Measurements from ENCODE around the gene CHST12.

Gene CHST12

DNA sequence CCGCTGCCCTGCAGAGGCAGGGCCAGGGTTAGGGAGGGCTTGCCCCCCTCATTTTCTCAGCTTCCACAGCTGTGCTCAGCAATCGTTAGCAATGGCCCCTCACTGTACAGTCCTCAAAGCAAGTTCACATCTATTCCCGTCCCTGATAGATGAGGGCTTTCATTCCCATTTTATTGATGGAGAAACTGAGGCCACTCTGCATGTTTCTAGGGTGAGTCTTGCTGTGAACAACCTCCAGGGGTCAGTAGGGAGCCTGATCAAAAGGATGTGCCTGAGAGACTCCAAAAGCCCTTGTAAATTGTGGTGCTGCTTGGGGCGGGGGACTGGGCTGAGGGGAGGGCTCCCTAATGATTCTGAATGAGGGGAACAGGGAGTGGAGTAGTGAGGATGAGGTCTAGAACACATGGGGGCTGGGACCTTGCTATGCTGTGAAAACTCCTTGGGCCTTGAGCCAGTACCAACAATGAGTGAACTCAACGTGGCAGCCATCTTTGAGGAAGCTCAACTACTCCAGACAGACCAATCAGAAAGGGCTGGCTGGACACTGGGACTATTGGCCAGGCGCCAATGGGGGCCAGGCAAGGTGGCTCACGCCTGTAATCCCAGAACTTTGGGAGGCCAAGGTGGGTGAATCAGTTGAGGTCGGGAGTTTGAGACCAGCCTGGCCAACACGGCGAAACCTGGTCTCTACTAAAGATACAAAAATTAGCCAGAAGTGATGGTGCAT lies 79.5 kb downstream of the CHST12 start:
- no peak for DNase-seq

DNA sequence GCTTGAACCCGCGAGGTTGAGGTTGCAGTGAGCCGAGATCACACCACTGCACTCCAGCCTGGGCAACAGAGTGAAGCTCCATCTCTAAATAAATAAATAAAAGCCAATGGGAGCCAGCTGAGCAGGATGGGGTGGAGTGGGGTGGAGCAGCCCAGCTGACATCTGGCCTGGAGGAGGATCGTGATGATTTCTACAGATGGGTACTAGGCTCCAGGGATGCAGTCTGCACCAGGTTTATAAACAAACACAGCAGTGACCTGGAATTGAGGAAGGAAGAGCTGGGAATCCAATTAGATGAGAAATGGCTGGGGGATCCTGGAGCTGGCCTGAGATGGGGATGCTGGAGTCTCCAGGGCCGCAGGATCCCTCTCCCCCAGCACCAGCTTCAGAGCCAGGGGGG lies 80.1 kb downstream of the CHST12 start:
- DNase-seq, result no peak

DNA sequence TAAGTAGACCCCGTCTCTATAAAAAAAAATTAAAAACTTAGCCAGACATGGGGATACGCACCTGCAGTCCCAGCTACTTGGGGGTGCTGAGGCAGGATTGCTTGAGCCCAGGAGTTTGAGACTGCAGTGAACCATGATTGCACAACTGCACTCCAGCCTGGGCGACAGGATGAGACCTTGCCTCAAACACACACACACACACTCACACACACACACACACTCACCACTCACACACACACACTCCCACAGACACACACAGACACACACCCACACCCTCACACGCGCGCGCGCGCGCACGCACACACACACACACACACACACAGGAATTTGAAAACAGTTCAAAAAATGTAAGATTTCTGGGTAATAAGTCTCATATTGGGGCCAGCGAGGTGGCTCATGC lies 81.5 kb downstream of the CHST12 start:
- no peak for DNase-seq

DNA sequence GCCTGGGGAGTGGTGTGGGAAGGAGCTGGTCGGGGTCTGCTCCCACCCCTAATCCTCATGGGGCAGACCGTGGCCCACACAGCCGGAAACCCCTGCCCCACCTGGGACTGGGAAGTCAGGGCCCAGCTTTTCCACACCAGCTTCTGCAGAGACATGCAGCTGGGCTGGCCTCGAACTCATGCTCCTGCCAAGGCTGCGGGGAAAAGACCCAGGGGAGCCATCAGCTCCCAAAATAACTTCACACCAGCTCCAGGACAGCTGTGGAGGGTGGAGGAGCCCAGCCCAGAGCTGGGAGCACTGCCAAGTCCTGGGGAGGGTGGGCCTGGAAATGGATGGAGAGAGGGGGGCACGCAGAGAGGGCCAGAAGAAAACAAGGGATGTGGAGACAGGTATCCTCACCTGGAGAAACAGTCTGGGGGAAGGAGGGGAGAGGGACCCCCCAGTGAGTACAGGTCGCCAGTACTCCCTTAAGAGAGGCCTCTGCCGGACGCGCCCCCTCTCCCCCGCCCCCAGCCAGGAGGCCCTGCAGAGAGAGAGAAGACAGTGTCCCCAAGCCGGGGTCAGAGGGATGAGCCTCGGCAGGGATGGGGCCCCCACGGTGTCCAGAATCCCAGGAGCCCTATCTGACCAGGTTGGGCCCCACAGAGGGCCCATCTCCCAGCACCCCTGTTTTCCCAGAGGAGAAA lies 84.3 kb downstream of the CHST12 start:
- DNase-seq, result no peak

DNA sequence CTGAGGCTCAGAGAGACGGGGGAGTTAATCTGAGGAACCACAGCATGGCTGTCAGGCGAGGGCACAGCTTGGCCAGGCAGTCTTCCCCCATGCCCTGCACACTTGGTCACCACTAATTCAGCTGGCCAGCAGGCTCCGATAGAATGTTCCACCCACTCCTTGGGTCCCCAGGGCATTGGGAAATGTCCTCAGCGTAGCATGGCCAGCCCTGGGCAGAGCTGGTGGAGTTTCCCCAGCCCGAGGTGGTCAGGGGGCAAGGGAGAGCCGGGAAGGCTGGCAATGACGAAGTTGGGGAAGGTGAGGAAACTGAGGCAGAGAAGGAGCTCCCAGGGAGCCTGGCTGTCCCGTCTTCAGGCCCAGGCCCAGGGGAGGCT lies 84.8 kb downstream of the CHST12 start:
- DNase-seq, result no peak

DNA sequence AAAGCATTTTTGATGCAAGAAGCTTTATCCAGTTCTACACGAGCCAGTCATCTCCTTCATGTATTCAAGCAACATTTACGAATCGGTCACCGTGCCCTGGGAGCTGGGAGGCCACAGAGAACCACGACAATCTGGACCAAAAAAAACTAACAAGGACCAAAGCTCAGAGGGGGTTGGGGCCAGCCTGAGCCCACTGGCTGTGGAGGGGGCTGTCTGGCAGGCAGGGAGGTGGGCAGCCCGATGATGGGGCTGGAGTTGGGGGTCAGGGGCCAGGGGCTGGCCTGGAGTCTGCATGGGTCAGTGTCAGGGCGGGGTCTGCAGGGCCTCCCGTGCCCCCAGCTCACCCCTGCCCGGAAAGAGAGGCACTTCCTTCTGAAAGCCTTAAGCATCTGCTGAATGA lies 85.3 kb downstream of the CHST12 start:
- no peak for DNase-seq

DNA sequence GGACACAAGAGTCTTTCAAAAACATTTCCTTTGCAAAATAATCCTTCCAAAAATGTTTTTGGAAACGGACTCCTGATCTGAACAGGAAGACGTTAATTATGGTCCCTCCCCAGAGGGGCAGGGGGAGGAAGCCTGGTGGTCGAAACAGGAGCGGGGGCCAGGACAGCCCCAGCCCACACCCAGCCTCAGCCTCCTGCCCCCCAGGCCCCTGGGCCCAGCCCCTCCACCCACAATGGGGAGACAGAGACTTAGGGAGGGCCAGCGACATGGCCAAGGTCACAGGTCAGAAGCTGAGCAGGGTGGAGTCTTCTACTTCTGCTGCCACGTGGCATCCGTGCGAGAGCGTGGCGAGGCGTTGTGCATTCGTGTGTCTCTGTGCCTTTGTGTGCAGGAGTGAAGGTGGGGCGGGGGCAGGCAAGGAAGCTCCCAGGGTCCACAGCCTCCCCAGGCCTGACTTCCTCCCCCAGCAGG lies 86.8 kb downstream of the CHST12 start:
- DNase-seq, result no peak

DNA sequence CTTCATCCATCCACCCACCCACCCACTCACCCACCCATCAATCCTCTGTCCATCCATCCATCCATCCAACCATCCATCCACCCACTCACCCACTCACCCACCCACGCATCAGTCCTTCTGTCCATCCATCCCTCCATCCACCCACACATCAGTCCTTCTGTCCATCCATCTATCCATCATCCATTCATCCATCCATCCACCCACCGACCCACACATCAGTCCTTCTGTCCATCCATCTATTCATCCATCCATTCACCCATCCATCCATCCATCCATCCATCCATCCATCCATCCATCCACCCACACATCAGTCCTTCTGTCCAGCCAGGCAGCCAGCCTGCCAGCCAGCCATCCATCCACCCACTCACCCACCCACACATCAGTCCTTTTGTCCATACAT lies 88.6 kb downstream of the CHST12 start:
- no peak for DNase-seq

DNA sequence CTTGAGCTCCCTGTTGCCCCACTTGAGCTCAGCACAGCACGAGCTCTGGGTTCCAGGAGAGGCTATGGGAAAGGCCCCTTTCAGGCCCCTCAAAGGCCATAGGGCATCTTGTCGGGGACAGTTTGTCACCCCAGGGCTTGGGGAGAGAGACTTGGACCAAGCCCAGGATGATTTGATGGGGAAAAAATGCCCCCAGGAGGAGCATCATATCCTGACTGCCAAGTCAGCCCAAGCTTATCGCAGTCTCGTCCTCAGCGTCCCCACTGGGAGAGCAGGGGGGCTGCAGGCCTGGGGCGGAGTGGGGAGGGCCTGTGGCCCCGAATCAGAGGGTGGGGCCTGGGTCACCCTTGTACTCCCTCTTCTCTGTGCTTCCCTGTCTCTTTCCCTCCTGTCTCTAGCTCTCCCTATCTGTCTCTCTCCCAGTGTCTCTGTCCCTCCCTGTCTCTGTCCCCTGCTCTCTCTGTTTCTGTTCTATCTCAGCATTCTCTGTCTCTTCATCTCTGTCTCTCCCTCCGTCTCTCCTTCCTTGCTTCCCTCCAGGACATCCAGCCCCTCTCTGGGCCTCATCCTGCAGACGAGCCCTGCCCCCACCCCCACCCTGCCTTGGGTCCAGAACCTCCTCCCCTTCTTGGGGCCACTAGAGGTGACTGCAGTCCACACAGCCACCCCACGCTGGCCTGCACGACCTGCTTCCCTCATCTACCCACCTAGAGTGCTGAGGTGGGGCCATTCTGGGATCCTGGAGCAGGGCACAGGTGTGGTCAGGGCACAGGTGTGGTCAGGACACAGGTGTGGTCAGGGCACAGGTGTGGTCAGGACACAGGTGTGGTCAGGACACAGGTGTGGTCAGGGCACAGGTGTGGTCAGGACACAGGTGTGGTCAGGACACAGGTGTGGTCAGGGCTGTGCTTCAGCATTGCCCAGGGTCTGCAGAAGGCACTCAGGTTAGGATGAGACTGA lies 90.1 kb downstream of the CHST12 start:
- no peak for DNase-seq

DNA sequence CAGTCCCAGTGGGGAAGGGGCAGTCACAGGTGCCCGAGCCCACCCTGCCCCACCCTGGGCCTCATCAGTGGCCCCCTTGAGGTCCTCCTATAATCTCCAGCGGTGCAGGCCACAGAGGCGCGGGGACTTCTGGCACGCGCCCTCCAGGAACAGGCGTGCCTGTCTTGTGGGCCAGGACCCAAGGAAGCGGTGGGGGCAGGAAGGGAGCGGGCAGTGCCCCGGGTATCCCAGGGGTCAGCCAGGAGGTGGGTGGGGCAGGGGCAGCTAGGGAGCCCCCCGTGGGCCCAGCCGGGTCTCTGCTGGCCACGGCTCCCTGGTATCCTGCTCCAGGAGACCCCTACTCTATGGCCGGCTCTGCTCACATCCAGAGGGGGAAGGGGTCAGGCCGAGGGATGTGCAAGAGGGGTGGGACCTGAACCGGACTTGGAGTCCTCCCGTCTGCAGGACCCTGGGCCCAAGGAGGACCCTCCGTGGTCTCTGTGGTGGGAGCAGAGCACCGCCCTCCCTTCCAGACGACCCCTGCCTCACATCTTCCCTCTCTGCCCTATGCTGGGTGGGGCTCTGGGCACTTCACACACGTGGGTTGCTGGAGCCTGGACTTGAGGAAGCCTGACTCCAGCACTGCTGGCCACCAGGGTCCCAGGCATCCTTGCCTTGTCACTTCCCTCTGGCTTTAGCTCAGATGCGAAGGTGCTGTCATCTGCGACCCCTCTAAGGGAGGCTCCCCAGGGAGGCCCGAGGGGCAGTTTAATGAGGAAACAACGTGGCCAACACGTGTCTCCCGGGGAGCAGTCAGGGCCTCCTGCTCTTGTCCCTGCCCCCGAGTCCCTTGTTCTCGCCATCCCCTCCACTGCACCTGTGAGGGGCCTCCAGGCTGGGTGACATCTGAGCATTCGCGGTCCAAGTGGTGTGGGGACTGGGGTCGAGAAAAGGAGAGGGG lies 91.0 kb downstream of the CHST12 start:
- DNase-seq, result no peak

DNA sequence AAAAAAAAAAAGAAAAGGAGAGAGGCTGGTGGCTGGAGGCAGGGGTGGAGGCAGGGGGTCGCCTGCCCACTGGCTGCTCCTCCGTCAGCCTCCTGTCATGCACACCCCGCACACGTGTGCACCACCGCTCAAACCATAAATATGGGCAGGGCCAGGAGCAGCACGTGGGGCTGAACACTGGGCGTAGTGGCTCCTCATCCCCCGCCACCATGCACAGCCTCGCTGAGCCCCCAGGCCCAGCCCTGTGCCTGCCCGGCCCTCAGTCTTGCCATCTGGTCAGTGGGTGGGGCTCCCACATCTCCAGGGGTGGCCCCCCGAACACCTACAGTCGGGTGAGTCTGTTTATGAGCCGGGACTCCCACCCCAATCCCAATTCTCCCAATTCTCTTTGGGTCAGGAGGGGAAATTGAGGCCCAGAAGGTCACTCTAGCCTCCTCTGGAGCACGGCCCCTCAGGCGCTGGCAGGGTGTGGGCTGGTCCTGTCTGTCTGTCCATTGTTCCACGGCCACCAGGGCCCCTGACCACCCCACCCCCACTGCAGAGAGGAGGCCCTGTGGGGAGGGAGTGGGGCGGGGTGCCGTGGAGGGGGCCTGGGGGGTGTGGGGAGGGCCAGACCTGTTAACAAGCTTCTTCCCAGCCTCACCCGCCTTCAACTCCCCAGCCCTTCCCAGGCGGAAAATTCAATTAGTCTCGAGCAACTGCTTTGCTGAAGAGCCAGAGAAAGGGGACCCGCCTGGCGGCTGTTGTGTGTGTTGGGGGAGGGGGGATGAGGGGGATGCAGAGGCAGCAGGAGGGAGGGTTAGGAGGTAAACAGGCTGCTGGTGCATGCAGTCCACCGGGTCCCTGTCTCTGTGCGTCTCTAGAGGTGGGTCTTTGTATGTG lies 92.2 kb downstream of the CHST12 start:
- peak in 1 of 2 experiments; percentile 34 for DNase-seq

DNA sequence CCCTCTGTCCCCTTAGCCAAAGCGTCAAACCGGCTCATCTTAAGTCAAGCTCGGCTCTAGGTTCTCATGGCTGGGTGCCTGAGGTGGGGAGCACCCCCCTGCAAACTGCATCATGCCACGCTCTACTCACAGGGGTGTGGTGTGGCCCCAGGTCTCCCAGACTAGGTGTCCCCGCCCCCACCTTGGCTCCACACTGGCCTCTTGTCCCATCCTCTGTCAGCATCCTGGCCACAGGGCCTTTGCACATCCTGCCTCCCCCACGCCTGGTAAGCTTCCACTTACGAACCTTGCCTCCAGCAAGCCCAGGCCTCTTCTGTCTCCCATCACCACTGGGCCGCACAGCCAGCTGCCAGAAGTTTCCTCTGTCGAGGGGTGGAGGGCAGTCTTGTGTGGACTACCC lies 93.0 kb downstream of the CHST12 start:
- no peak for DNase-seq

DNA sequence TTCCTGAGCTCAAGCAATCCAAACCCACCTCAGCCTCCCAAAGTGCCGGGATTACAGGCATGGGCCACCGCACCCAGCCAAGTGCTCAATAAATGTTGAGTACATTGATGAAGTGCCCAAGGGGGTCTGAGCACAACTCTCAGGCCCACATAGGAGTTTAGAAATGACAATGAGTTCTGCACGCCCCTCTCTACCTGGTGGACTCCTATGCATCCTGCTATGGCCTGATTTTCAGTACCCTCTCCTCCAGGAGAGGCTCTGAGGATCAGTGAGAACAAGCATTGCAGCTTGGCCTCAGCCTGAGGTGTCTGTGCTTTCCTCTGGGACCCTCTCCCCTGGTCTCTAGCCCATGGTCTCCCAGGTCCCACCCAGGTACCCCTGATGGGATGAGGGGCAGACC lies 93.7 kb downstream of the CHST12 start:
- DNase-seq, result no peak

DNA sequence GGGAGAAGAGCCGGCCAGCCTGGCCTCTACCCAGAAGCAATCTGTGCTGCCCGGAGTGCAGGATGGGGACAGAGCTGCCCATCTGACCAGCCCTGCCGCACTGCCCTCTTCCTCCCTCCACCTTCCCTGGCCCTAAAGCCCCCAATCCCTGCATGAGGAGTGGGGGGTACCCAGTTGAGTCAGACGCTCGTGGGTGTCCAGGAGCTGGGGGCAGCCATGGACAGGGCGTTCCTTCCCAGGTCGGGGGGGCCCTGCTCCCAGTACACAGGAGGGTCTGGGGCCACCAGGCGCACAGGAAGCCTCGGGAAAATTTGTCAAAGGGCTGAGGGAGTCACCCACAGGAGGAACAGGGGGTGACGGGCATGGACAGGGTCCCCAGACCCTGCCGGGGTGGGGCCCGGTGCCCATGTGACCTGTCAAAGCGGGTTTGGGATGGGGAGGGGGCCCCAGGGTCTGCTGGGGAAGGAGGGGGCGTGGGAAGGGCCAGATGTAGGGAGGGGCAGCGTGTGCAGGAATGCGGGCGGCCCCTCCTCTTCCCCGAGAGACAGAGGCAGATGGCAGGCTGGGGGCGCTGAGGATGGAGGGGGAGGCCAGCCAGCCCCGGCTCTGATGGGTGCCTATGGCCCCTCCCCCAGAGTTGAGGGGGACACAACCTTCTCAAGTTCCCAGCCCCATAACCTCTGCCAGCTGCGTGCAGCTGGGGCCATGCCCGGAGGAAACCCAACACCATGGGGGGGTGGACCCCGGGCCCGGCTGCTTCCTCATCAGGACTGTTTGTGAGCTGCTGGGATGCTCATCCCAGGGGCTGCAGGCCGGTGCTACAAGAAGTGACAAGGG lies 94.3 kb downstream of the CHST12 start:
- no peak for DNase-seq
